ENCODE results near the gene RAB11FIP4.

GRCh38 chr17:31433091-31433790, 41.8 kb downstream of the RAB11FIP4 start:
- no peak for TF ChIP-seq CTCF (IDR thresholded peaks at IDR 0.05 in 2 of 3, conservative IDR thresholded peaks at IDR 0.05 in 1 of 3; ENCODE audit: borderline replicate concordance in 1 of 3, insufficient read depth in 1 of 3, low read depth in 2 of 3, low read length in 2 of 3)
- no peak for TF ChIP-seq POLR2A (IDR thresholded peaks at IDR 0.05; ENCODE audit: borderline replicate concordance, extremely low read depth, insufficient read depth, insufficient read length)
- TF ChIP-seq ATF3 (IDR thresholded peaks at IDR 0.05), result no peak
- TF ChIP-seq TCF7L2 (IDR thresholded peaks at IDR 0.05; ENCODE audit: borderline replicate concordance, extremely low read depth, insufficient read depth, insufficient read length), result no peak
- TF ChIP-seq EZH2phosphoT487 (IDR thresholded peaks at IDR 0.05; ENCODE audit: borderline replicate concordance), result no peak
- TF ChIP-seq RAD21 (IDR thresholded peaks at IDR 0.05; ENCODE audit: low read depth), result no peak

Measured in HCT116 (cell line).